Activated CD4-positive, CD25-positive, alpha-beta regulatory T cell treated with anti-CD3 and anti-CD28 coated beads, Interleukin-2, amount 50 U/mL, for 16 hours (primary cell): ENCODE measurements around the gene SMYD3.

Source experiments
- DNase-seq: peaks from one replicate; pipeline ENCODE4 v3.0.0-alpha.2; 2020; ENCODE audit warnings: low read depth, low spot score

Gene SMYD3

DNA sequence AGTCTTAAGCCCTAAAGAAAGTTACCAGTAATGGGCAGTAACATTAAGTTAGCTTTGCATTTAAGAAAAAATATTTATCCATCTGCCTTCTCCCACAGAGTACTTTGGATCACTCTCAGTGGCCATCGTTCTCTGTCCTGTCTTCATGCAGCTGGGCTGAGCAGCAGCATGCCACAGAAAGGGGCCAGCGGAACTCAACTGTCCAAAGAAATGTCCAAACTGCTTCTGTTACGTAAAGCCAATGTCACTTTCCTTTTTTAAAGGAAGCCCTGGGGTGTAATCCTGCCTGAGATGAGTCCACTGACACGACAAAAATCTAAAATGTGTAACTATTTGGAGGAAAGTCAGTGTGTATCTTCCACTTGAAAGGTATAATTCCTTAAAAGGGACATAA lies 291.6 kb downstream of the SMYD3 start:
- DNase-seq, result no peak

GRCh38 chr1:246214708-246215509 lies 292.2 kb downstream of the SMYD3 start:
- DNase-seq, result no peak

GRCh38 chr1:246213947-246214346 lies 293.1 kb downstream of the SMYD3 start:
- no peak for DNase-seq

DNA sequence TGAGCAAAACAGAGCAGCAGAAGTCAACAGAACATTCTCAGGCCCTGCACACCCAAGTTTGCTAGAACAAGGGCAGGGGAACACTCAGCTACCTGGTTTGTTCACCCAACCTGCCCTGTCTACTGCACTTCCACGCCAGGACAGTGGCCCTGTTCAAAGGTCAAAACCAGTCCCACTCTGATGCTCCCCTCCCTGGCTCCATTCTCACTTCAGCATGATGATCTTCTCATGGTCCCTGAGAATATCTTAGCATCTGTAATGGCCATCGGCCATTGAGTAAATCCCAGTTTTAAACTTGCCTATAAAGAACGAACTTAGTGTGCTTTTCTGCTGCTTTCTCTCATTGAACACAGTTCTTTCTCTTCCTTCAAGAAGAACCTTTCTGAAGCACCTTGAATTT lies 293.6 kb downstream of the SMYD3 start:
- DNase-seq, result no peak

DNA sequence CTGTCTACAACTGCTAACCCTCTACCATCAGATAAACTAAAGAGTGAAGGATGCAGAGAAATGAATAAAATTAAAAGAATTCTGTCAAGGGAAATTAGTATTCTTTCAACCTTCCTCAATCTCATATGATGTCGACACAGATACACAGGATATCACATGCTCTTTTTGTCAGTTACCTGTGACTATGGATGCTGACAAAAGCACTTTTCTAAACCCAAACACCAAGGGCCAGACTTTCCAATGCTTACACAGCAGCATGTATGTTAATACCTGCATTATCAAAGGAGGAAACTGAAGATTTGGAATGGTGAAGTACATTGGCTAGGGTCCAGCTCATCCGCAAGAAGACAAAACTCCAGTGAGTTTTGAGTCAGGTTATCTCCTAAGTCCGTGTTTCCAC lies 294.0 kb downstream of the SMYD3 start:
- DNase-seq, result no peak

DNA sequence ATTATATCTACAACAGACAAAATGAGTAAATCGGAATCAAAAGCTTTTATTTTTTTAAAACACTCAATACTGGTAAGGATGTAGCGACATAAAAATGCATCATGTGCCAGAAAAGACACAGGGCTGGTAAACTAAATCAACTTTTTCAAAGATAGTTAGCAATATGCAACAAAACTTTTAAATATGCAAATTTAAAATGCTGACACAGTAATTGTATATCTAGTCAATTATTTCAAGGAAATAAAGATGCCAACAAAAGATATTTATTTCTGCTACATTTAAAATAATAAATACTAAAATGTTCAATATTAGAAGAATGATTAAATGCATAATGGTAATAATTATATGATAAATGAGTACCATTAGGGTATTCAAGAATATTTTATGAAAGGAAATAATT lies 295.1 kb downstream of the SMYD3 start:
- no peak for DNase-seq

- DNase-seq, result no peak
These were observed 296.3 kb downstream of the SMYD3 start for GRCh38 chr1:246210756-246211155.

GRCh38 chr1:246208105-246208504 lies 299.0 kb downstream of the SMYD3 start:
- DNase-seq, result no peak

DNA sequence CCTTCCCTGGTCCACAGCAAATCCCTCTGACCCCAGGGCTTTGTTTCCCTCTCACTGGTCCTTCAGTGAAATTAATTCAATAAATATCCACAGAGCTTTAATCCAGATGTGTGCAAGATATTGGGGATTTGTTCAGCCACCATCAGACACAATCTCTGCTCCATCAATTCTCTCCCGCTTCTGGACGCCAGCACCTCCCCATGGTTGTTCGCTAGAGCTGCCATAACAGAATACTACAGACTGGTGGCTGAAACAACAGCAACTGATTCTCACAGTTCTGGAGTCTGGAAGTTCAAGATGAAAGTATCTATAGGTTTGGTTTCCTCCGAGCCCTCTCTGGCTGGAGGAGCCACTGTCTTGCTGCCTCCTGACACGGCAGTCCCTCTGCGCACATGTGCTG lies 303.9 kb downstream of the SMYD3 start:
- DNase-seq, result no peak

GRCh38 chr1:246200738-246201137 lies 306.3 kb downstream of the SMYD3 start:
- DNase-seq, result no peak

GRCh38 chr1:246200225-246200624 lies 306.9 kb downstream of the SMYD3 start:
- no peak for DNase-seq

DNA sequence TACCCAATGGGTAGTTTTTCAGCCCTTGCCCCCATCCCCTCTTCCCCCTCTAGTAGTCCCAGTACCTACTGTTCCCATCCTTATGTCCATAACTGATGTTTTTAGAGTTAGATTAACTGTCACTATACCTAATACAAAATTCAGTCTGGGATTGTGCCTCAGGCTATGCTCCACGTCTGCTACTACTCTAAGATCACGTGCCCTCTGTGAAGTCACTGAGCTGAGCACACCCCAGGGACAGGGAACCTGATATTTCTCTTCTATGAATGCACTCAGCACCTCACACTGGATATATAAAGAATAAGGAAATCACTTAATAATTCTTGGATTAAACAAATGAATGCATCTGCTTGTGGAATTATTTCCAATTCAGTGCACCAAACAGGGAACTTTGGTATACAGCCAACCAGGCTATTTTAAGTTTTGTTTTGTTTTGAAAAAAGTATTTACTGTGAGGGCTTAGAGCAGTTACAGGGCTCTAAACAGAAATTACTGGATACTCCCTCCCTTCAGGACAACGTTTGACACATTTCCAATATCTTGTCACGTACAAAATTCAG lies 307.9 kb downstream of the SMYD3 start:
- no peak for DNase-seq

DNA sequence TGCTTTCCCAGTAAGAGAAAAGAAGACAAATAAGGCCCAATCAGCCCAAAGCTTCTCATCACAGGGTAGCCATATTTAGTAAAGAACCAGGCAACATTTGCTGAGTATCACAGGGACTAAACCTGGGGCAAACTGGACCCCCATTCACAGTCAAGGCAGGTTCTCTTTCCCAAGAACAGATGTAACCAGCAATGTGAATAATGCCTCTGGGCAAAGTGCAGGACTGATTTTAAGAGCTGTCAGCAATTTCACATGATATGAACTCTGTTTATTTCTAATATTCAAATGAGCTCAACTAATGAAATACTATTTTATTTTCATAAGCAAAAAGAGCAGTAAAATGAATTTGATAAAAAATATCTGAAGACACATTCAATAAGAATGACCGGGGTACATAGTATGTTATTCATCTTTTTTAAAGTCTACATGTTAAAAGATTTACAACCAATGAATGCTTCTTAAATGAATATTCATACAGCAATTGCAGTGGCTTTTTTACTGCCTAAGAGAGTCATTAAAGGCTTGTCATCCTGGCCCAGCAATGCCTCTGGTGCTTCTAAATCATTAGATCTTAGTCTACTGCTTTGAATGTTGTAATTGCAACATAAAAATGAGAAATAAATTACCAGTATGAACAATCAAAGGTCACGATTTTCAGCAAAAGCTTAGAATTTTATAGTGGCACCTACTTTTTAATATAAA lies 308.8 kb downstream of the SMYD3 start:
- no peak for DNase-seq

DNA sequence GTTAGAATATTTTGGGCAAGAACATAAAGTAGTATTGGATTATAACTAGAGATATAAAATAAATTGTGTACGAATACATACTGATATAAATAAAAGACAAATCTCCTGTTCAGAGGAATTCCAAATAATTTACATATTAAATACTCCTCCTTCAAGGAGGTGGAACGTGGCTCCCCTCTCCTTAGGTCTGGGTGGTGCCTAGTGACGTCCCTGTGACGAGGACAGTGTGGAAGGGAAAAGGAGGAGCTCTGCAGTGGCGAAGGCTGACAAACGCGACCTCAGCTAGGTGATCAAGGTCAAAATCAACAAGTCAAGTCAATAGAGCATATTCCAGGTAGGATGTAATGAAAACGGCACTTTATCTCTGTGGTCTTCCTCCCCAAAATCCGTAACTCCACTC lies 310.0 kb downstream of the SMYD3 start:
- no peak for DNase-seq

DNA sequence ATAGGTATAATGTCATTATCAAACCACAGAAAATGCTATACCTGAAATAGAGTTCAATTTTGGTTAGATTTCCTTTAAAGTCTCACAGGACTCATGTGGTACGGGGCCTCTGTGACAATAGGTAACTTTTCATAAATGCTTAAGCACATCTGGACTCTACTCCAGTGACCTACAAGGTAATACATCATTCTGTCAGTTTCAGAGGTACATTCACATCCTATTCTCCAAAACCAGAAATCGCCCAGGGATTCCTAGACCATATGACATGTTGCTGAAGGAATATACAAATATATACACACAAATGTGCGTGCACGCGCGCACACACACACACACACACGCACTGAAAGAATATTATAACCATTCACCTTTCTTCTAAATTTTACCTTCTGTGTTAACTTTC lies 311.8 kb downstream of the SMYD3 start:
- no peak for DNase-seq

- DNase-seq, result no peak
These were observed 313.5 kb downstream of the SMYD3 start for GRCh38 chr1:246193537-246193936.

- no peak for DNase-seq
These were observed 318.0 kb downstream of the SMYD3 start for GRCh38 chr1:246189126-246189525.

GRCh38 chr1:246187834-246188372 lies 319.2 kb downstream of the SMYD3 start:
- no peak for DNase-seq

DNA sequence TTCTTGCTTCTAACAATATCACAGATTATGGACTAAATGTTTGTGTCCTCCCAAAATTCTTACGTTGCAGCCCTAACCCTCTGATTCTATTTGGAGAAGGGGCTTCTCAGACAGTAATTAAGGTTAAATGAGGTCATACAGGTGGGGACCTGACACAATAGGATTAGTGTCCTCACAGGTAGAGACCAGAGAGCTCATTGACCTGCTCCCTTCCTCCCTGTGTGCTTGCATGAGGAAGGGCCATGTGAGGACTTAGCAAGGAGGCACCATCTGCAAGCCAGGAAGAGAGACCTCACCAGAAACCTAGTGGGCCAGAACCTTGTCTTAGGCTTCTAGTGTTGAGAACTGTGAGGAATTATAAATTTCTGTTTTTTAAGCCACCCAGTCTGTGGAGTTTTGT lies 322.6 kb downstream of the SMYD3 start:
- no peak for DNase-seq

DNA sequence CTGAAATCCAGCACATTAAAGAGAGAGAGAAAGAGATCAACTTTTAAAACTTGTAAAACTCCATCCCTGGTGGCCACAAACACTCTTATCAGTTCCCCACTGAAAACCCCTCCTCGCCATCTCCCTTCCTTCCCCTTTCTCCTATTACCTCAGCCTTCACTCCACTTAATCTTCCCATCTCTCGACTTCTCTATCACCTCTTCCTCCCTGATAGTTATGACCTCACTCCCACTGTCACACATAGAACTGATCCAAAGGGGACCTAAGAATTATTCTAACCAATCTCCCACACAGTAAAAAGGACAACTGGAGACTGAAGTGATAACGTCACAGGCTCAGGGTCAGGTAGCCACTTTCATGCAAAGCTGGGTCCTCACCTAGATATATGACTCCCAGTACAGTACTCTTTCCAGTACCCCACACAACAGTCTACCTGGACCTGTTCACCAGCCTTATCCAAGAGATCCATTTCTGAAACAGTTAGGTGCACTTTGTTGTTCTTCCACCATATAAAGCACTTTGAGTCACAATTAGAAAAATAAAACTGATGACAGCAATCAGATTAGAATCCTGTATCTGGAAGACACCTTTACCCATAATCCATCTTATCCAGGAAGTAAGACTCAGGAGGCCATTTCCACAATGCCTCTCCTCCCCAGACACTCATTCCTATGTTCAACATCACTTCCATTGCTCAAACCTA lies 324.8 kb downstream of the SMYD3 start:
- no peak for DNase-seq

DNA sequence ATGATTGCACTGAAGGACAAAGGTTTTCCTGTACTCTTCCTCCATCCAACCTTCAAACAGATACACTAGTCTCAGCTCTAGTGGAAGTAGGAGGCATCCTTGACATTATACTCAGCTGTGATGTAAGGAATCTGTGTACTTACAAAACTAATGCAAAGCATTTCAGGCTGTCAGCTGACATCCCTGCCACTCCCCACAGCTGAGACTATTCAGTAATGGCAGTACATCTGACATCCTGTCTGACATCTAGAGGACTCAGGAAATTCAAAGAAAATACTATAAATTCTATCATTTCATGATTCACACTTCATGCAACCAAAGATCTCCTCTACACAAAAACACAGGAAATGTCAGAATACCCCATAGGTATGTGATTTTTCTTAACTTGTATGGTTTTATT lies 325.8 kb downstream of the SMYD3 start:
- DNase-seq, result no peak

GRCh38 chr1:246179401-246179800 lies 327.7 kb downstream of the SMYD3 start:
- no peak for DNase-seq
